LNCaP clone FGC (cell line): Measurements from ENCODE around the gene PHC3.

Experiments used
- DNase-seq: peaks from one replicate; pipeline ENCODE4 v3.0.0-alpha.2; 2011; ENCODE audit warnings: low read depth
- H3K4me3 ChIP-seq: 2 replicates; pipeline ENCODE4 v1.5.1; 2011; ENCODE audit warnings: mild to moderate bottlenecking, low read depth, low read length, control low read depth
- CTCF ChIP-seq: IDR thresholded peaks from 2 replicates; pipeline ENCODE4 v1.5.1; 2012; ENCODE audit warnings: mild to moderate bottlenecking; ENCODE audit not compliant: control insufficient read depth, insufficient read depth; ENCODE audit errors: extremely low read depth

Gene PHC3

GRCh38 chr3:170054204-170054603 is 127.3 kb downstream of the PHC3 start:
- DNase-seq = no peak
- no peak overlapping the region for H3K4me3 ChIP-seq
- TF ChIP-seq CTCF = peak; percentile 52

- DNase-seq = no peak
- TF ChIP-seq CTCF = no peak
- no peak overlapping the region for H3K4me3 ChIP-seq
Measured at GRCh38 chr3:170052398-170052797, 129.1 kb downstream of the PHC3 start.

- DNase-seq = no peak
- no peak overlapping the region for H3K4me3 ChIP-seq
- no peak for TF ChIP-seq CTCF
Measured at GRCh38 chr3:170050753-170051152, 130.8 kb downstream of the PHC3 start.

- DNase-seq = no peak
Measured at GRCh38 chr3:170049146-170050000, 132.2 kb downstream of the PHC3 start.

GRCh38 chr3:170047133-170047404 is 134.5 kb downstream of the PHC3 start:
- peak overlapping the region; percentile 34 for H3K4me3 ChIP-seq
- DNase-seq = no peak
- TF ChIP-seq CTCF = no peak

More at GRCh38 chr3:170049146-170050000, 132.2 kb downstream of the PHC3 start:
- TF ChIP-seq CTCF = no peak
- H3K4me3 ChIP-seq = no peak overlapping the region

- TF ChIP-seq CTCF = no peak; the same call in 1 of the 2 replicates
- DNase-seq = peak; percentile 73
- peak overlapping the region; percentile 34 for H3K4me3 ChIP-seq
Measured at GRCh38 chr3:170046269-170047132, 135.0 kb downstream of the PHC3 start.
